PC-9 (cell line): ENCODE data around the gene INSYN1. TPM values are rescaled to one million over a fixed set of nuclear protein-coding genes. Genes with fewer than 3 reads are reported as not detected.

Experiments used
- BruUV-seq: library from RNA; stranded (reverse); fragments of 400-500 nt; replicated peaks from 2 replicates; lab custom pipeline; 2021; lab: Mats Ljungman, UMichigan
- CTCF ChIA-PET: fragments of 300-600 bp; sonication (Branson Sonifier 250); formaldehyde crosslinking; loops from one replicate; lab custom pipeline; 2022; ENCODE audit warnings: antibody characterized with exemption; lab: Charles Lee
- POLR2A ChIA-PET: fragments of 300-600 bp; sonication (Branson Sonifier 250); formaldehyde crosslinking; loops from one replicate; lab custom pipeline; 2022; ENCODE audit warnings: antibody characterized with exemption; ENCODE audit not compliant: unreplicated experiment; lab: Charles Lee
- DNase-seq, 2 experiments: peaks; one replicate each; pipeline versions ENCODE4 v3.0.0 to v3.0.0-alpha.2; 2015 to 2022; ENCODE audit warnings: mixed read lengths in 1 of 2
- H2AFZ ChIP-seq: fragments of 200-600 bp; sonication (generic); 2 replicates; pipeline ENCODE4 v1.8.1; 2017; ENCODE audit warnings: antibody characterized with exemption
- H3F3A ChIP-seq: fragments of 200-600 bp; sonication (generic); 2 replicates; pipeline ENCODE4 v1.8.1; 2017; ENCODE audit warnings: antibody characterized with exemption, mild to moderate bottlenecking, low read depth; ENCODE audit not compliant: insufficient read depth
- H3K27ac ChIP-seq: fragments of 200-600 bp; sonication (generic); 2 replicates; pipeline ENCODE4 v1.6.1; 2016; ENCODE audit warnings: mixed run types
- H3K27me3 ChIP-seq: fragments of 200-600 bp; sonication (generic); 2 replicates; pipeline ENCODE4 v1.6.1; 2016; ENCODE audit warnings: low read depth, mixed run types; ENCODE audit not compliant: insufficient read depth
- H3K36me3 ChIP-seq: fragments of 200-600 bp; sonication (generic); 2 replicates; pipeline ENCODE4 v1.6.1; 2016; ENCODE audit warnings: low read depth, mixed run types
- H3K4me1 ChIP-seq: fragments of 200-600 bp; sonication (generic); replicated peaks from 2 replicates; pipeline ENCODE4 v1.6.1; 2016; ENCODE audit warnings: mixed run types; ENCODE audit not compliant: insufficient read depth
- H3K4me2 ChIP-seq: fragments of 200-600 bp; sonication (generic); 2 replicates; pipeline ENCODE4 v1.6.1; 2017; ENCODE audit warnings: mixed run types
- H3K4me3 ChIP-seq: fragments of 200-600 bp; sonication (generic); 2 replicates; pipeline ENCODE4 v1.6.1; 2016; ENCODE audit warnings: mixed run types
- H3K79me2 ChIP-seq: fragments of 200-600 bp; sonication (generic); 2 replicates; pipeline ENCODE4 v1.6.1; 2017; ENCODE audit warnings: low read depth, mixed run types
- H3K9me2 ChIP-seq: fragments of 200-600 bp; sonication (generic); 2 replicates; pipeline ENCODE4 v1.8.1; 2017; ENCODE audit warnings: mild to moderate bottlenecking; ENCODE audit not compliant: insufficient read depth
- H3K9me3 ChIP-seq: fragments of 200-600 bp; sonication (generic); 2 replicates; pipeline ENCODE4 v1.8.1; 2016; ENCODE audit warnings: low read depth; ENCODE audit not compliant: insufficient read depth
- H4K20me1 ChIP-seq: fragments of 200-600 bp; sonication (generic); 2 replicates; pipeline ENCODE4 v1.8.1; 2017; ENCODE audit not compliant: insufficient read depth
- EZH2 ChIP-seq: fragments of 200-600 bp; sonication (generic); IDR thresholded peaks from 2 replicates; pipeline ENCODE4 v1.8.0; 2017; ENCODE audit warnings: antibody characterized with exemption, low read depth
- intact Hi-C: fragments of 100-400 bp; cut with micrococcal nuclease; formaldehyde crosslinking; loops from one replicate; pipeline ENCODE4 v1.10.0; 2022; ENCODE audit not compliant: unreplicated experiment
- total RNA-seq: library from RNA; stranded (reverse); gene quantifications from 2 replicates; pipeline ENCODE4 v1.2.3, GENCODE V29; 2021
- TF ChIP-seq, protein P1 (sequence below): fragments of 200-600 bp; sonication (generic); conservative IDR thresholded peaks from 2 replicates; pipeline ENCODE4 v1.6.1; 2017; ENCODE audit warnings: mixed run types, antibody characterized with exemption, mild to moderate bottlenecking, moderate library complexity

INSYN1 gene
- total RNA-seq, 1 experiment from 2014 or later, result not detected

DNA sequence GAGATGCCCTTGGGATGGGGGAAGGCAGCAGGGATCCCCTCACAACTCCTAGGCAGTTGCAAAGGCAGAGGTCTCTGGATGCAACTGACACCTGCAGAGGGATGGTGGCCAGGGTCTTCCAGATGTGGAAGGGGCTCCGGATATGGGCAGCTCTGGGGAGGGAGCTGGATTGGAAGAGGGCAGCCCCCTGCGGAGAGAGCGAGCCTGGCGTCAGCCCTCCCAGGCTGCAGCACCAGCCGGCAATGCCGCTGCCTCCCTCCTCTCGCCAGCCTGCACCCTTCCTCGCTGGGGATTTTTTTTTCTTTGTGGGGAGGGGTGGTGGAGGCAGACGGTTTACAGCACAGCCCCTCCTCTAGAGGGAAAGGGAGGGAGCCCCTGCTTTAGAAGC is 1.6 kb downstream of the INSYN1 start:
- Histone ChIP-seq H3K27ac (no peak overlapping the region), H3K79me2 (no peaks in the 10 kb centered on the region), H3F3A (no peaks in the 10 kb centered on the region), H3K4me3 (no peak overlapping the region), H2AFZ (no peak overlapping the region), H3K27me3 (peaks cover 52% of the 10 kb centered on the region), H3K9me2 (no peaks in the 10 kb centered on the region), H4K20me1 (no peaks in the 10 kb centered on the region), H3K4me2 (no peak overlapping the region), H3K9me3 (no peaks in the 10 kb centered on the region), H3K4me1 (peaks cover 7% of the 10 kb centered on the region; the same call in 1 of the 2 replicates), H3K36me3 (no peaks in the 10 kb centered on the region)
- no peak for TF ChIP-seq EZH2
- TF ChIP-seq, protein P1, sequence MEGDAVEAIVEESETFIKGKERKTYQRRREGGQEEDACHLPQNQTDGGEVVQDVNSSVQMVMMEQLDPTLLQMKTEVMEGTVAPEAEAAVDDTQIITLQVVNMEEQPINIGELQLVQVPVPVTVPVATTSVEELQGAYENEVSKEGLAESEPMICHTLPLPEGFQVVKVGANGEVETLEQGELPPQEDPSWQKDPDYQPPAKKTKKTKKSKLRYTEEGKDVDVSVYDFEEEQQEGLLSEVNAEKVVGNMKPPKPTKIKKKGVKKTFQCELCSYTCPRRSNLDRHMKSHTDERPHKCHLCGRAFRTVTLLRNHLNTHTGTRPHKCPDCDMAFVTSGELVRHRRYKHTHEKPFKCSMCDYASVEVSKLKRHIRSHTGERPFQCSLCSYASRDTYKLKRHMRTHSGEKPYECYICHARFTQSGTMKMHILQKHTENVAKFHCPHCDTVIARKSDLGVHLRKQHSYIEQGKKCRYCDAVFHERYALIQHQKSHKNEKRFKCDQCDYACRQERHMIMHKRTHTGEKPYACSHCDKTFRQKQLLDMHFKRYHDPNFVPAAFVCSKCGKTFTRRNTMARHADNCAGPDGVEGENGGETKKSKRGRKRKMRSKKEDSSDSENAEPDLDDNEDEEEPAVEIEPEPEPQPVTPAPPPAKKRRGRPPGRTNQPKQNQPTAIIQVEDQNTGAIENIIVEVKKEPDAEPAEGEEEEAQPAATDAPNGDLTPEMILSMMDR, result no peak
- no TSS peak for BruUV-seq
- DNase-seq, result no peak
- intact Hi-C loops, result no loop called here
- ChIA-PET POLR2A (no interaction called here), CTCF (no interaction called here)

- no peaks in the 10 kb centered on the region for H4K20me1 ChIP-seq
- TF ChIP-seq, protein P1, result no peak
- no peak for TF ChIP-seq EZH2
- H3K4me3 ChIP-seq, result no peak overlapping the region
- H3K4me1 ChIP-seq, result peaks cover 7% of the 10 kb centered on the region; the same call in 1 of the 2 replicates
- H3K4me2 ChIP-seq, result no peak overlapping the region
- no TSS peak for BruUV-seq
- intact Hi-C loops, result no loop called here
- no peak overlapping the region for H3K27ac ChIP-seq
- H3K36me3 ChIP-seq, result no peaks in the 10 kb centered on the region
- no peaks in the 10 kb centered on the region for H3F3A ChIP-seq
- DNase-seq, result no peak
- H2AFZ ChIP-seq, result no peak overlapping the region
- POLR2A ChIA-PET, result no interaction called here
- no peaks in the 10 kb centered on the region for H3K9me3 ChIP-seq
- CTCF ChIA-PET, result no interaction called here
- peaks cover 47% of the 10 kb centered on the region for H3K27me3 ChIP-seq
- no peaks in the 10 kb centered on the region for H3K79me2 ChIP-seq
- no peaks in the 10 kb centered on the region for H3K9me2 ChIP-seq
These were observed 2.2 kb downstream of the INSYN1 start for GRCh38 chr15:73750951-73751350.

GRCh38 chr15:73750438-73750837 is 2.7 kb downstream of the INSYN1 start:
- ChIA-PET CTCF (no interaction called here), POLR2A (no interaction called here)
- H3K27ac ChIP-seq, result no peak overlapping the region
- H3K9me3 ChIP-seq, result no peaks in the 10 kb centered on the region
- no peaks in the 10 kb centered on the region for H3K79me2 ChIP-seq
- no peaks in the 10 kb centered on the region for H4K20me1 ChIP-seq
- H3K9me2 ChIP-seq, result no peaks in the 10 kb centered on the region
- no peak for DNase-seq
- H3K4me2 ChIP-seq, result no peak overlapping the region
- intact Hi-C loops, result no loop called here
- no peaks in the 10 kb centered on the region for H3K36me3 ChIP-seq
- H3F3A ChIP-seq, result no peaks in the 10 kb centered on the region
- peaks cover 7% of the 10 kb centered on the region; the same call in 1 of the 2 replicates for H3K4me1 ChIP-seq
- no peak overlapping the region for H2AFZ ChIP-seq
- TF ChIP-seq, protein P1, result no peak
- TF ChIP-seq EZH2, result no peak
- H3K4me3 ChIP-seq, result no peak overlapping the region
- peaks cover 42% of the 10 kb centered on the region for H3K27me3 ChIP-seq
- BruUV-seq, result no TSS peak
